HG03457 (cell line): Measurements from ENCODE around the gene PI4KA.
"Not testable (repeated sequence)": the region's sequence is repeated elsewhere in the genome, so short reads cannot be mapped to it uniquely, and the experiment has no call there.

Source experiments
- ATAC-seq: cut with Tn5 transposase; IDR thresholded peaks from one replicate; pipeline ENCODE4 v1.9.1; 2021; ENCODE audit warnings: moderate number of reproducible peaks; ENCODE audit not compliant: unreplicated experiment

The PI4KA gene

DNA sequence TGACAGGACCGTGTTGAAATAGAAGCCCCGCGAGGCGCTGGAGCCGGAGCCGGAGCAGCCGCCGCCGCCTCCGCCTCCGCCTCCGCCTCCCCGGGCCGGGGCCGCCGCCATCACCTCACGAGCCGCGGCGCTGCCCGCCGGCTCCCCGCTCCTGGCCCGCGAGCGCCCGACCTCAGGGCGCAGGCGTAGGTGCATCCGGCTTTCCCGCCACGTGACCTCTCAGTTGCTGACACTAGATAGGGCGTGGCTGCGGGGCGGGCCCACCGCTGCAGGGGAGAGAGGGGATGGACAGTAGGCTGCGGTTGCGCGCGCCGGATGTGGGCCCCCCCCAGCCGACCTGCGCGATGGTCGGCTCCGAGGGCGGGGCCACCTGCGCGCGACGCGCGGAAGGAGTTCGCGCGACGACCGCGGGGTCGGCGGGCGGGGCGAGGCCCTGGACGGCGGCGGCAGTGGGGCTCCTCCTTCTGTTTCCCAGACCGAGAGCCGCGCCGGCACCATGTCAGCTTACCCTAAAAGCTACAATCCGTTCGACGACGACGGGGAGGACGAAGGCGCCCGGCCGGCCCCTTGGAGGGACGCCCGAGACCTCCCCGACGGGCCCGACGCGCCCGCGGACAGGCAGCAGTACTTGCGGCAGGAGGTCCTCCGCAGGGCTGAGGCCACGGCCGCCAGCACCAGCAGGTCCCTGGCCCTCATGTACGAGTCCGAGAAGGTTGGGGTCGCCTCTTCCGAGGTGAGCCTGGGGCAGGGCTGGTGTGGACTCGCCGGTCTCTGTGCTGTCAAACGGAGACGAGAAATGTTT is at the start of gene PI4KA, which contains the start of gene SNAP29:
Gene PI4KA, minus strand, starts transcription at position 197 of the 802 bp plus-strand sequence. Its CDS starts 86 bp downstream, at position 111.
Gene SNAP29, plus strand, starts transcription at position 393 of the 802 bp plus-strand sequence. Its CDS starts 104 bp downstream, at position 497.
- peak; percentile 83 for ATAC-seq

DNA sequence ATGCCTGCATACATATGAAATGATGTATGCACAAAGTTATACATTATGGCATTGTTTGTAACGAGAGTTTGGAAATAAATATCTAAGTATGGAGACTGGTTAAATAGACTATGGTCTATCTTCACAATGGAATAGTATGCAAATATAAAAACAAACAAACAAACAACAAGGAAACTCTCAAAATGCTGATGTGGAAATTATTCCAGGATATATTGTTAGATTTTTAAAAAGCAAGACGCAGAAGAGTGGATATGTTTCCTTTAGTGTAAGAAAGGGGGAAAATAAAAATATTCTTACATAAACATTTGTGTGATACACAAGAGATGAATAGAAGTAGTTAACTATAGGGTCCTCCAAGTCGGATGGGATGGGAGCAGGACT is 47.8 kb upstream of the PI4KA start:
- no peak for ATAC-seq

DNA sequence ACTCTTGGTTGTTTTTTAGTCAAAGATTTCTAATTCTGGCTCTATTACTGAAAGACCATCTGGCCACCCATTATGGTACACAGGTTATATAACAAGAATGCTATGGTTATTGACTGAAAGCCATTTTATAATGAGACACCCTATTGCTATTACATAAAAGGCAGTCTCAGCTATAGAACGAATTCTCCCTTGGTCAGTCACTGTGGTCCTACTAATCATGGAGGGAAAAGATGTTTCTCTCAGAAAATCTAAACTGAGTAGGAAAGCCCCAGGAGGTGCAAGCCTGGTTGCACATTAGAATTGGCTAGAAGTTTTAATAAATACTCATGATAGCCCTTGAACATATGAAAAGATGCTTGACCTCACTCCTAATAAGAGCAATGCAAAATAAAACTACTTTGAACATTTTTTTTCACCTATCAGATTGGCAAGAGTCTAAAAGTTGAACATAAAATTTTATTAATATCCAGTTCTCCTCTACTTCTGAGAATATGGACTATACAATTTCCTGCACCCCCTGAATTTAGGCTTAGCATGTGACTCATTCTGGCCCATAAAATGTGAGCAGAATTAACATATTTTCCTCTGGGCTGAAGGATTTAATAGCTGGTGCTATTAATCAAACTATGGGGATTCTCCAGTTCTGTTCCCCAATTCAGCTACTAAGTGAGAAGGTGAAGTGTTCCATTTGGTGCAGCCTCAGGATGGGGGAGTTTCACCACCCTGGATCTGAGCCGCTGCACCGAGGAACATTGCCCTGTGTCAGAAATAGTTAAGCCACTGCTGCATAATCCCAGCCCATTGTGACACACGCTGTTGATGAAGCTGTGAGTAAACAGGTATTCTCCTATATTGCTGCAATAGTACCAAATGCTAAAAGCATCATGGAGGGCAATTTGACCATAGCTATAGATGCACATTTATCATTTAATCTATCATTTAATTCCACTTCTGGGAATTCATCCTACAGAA is 47.1 kb upstream of the PI4KA start:
- no peak for ATAC-seq

DNA sequence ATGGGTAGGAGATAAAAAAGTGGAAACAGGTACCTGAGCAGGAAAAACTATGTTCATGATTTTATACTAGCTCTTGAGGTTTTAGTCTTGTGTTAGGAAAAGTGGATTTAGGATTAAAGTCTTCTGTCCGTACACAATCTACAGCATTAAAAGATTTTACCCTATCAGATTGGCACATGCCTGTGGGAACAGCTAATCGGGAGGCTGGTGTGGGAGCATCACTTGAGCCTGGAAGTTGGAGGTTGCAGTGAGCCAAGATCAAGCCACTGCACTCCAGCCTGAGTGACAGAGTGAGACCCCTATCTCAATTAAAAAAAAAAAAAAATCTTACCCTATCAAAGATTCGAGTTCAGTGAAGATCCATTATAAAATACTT is 46.4 kb upstream of the PI4KA start:
- ATAC-seq = no peak

DNA sequence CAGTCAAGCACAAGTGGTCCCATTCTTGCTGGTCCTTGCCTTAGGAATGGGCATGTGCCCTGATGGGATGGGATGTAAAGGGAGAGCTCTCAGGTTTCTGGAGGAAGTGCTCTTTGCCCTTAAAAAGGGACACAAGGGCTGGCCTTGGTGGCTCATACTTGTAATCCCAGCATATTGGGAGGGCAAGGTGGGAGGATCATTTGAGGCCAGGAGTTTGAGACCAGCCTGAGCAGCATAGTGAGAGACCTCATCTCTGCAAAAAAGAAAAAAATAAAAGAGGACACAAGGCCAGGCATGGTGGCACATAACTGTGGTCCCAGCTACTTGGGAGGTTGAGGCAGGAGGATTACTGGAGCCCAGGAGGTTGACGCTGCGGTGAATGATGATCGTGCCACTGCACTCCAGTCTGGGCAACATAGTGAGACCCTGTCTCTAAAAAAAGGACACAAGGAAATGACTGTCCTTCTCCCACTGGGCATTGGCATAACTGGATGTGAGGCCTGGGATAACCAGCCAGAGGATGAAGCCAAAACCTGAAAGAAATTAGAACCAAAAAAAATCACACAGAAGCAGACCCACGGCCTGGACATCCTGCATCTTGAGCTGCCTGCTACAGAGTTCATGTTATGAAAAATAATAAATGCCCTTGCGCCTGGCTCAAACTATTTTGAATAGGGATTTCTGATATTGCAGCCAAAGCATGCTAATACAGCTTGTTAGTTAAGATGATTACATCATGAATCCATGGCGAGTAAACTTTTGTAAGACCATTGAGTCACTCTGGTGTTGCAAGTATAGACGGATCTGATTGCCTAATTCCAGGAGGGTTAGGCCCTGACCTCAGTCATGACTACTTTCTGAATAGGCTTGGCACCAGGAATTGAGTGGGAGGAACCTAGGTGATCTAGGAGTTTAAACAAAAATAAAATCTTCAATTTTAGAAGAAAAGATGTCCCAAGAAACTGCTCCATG is 45.7 kb upstream of the PI4KA start:
- ATAC-seq = no peak

DNA sequence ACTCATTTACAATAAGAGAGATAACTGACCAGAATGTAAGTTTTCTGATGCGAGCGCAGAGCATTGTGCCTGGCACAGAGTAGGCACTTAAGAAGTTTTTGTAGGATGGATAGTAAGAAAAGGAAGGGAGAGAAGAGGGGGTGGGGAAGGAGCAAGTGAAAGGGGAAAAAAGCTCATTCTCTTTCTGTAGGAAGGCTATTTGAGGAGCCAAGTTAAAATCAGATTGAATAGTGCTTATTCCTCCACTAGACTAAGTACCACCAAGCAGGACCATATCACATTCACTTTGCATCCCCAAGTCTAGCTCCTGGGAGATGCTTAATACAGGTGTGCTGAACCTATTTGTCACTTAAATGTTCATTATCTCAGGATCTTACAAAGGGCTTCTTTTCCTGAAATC is 44.5 kb upstream of the PI4KA start:
- ATAC-seq = no peak

DNA sequence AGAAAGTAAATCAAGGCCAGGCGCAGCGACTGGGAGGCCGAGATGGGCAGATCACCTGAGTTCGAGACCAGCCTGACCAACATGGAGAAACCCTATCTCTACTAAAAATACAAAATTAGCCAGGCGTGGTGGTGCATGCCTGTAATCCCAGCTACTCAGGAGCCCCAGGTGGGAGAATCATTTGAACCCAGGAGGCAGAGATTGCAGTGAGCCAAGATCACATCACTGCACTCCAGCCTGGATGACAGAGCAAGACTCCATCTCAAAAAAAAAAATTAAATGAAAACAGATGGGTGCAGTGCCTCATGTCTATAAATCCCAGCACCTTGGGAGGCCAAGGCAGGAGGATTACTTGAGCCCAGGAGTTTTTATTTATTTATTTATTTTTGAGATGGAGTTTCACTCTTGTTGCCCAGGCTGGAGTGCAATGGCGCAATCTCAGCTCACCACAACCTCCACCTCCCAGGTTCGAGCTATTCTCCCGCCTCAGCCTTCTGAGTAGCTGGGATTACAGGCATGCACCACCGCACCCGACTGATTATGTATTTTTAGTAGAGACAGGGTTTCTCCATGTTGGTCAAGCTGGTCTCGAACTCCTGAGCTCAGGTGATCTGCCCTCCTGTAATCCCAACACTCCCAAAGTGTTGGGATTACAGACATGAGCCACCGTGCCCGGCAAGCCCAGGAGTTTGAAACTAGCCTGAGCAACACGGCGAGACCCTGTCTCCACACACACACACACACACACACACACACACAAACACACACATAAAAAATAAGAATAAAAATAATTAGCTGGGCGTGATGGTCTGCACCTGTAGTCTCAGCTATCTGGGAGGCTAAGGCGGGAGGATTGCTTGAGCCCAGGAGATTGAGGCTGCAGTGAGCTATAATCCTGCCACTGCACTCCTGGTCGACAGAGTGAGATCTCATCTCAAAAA is 42.8 kb upstream of the PI4KA start:
- ATAC-seq = not testable (repeated sequence)

DNA sequence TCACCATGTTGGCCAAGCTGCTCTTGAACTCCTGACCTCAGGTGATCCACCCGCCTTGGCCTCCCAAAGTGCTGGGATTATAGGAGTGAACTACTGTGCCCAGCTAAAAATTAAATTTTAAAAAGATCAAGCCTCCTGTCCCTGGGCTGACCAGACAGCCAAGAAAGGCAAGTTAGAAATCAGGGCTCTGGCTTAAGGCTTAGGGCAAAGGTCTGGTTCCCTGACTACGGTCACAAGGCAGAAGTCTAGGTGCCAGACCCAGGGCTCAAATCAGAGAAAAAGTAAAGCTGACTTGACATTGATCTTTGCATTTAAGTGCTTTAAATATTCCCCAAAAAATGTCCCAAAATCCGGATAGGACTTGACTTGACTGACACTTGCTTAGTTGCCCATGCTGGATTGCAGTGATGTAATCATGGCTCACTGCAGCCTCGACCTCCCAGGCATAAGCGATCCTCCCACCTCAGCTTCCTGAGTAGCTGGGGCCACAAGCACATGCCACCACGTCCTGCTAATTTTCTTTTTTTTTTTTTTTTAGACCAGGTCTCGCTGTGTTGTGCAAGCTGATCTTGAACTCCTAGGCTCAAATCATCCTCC is 41.3 kb upstream of the PI4KA start:
- no peak for ATAC-seq

DNA sequence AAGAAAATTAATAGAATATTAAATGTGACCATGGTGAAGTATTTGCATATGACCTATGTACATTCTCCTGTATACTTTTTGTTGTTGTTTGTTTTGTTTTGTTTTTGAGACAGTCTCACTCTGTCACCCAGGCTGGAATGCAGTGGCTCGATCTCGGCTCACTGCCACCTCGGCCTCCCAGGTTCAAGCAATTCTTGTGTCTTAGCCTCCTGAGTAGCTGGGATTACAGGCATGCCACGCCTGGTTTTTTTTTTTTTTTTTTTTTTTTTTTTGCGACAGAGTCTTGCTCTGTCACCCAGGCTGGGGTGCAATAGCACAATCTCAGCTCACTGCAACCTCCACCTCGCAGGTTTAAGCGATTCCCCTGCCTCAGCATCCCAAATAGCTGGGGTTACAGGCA is 39.1 kb upstream of the PI4KA start:
- ATAC-seq = not testable (repeated sequence)

DNA sequence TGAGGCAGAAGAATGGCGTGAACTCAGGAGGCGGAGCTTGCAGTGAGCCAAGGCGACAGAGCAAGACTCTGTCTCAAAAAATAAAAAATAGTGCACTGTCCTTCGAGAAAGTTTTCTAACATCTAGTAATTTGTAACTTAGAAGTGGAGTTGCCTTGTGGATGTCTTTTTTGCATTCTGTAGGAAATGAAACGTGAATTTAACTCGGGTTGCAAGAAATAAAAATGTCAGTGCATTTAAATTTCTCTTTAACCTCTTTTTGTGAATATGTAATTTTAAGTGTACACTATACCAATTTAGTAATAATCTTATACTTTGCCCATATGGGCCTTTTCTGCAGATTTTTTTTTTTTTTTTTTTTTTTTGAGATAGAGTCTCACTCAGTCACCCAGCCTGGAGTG is 32.4 kb upstream of the PI4KA start:
- ATAC-seq = no peak

DNA sequence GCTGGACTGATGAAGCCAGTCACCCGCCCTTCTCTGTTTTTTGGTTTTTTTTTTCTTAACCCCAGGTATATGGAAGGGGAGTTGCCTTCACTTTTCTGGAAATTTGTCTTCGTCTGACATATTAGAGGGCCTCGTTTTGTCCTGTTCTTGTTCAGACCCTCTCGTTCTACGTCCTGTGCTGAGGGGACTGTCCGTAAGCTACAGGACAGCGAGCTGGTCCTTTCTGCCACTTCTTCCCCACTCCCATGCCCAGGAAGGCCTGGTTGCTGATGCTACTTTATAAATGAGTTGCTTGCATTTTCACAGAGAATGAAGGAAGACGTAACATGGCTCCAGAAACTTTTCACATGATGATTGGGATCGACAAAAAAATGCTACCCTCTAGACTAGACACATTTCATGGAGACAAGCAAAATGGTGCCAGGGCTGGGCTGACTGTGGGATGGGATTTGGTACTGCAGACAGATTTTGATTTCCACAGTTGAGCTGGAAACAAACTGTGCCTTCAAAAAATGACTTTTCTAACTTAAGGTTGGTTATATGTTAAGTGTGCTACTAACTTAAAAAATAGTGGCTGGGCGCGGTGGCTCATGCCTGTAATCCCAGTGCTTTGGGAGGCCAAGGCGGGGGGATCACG is 31.4 kb upstream of the PI4KA start:
- ATAC-seq = no peak

DNA sequence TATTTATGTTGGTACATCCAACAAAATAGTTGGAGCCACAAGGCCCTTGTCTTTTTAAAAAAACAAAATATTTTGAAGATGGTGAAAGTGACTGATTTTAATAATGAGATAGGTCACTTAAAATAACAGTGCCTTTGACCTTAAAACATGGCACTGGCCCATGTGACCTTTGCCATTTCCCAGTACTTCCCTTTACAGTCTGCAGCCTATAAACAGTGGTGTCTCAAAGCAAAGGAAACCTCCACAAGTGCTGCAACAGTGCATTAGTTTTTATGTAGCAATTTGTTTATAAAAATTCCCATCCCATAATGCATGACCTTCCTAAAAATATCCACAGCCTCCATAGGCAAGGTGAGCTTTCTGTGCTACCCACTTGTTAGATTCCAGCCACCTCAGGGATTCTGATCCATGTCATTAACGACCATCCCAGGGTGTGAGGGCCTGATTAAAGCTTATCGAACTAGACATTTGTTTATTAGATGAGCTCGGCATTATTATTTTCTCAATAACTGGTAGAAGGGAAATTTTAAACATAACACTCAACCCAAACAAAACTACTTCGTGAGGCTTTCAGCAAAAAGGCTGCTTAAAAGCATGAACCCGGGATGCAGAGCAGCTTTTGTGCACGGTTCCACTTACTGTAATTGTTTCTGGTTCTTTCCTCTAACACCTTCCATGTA is 30.6 kb upstream of the PI4KA start:
- ATAC-seq = no peak

DNA sequence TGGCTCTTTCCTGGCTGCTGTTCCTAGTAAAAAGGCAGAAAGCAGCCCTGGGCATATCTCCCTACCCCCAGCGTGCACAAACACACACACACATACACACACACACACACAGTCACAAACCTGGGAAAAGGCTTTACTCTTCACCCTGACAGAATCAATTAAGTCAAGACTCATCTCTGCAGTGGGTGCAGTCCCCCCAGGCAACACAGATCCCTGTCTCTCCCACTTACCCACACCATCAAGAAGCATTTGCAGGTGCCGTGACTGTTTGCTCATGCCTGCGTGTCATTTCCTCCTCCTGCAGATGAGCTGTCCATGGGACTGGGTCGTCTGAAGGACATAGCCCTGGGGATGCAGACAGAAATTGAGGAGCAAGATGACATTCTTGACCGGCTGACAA is 28.8 kb upstream of the PI4KA start:
- no peak for ATAC-seq

DNA sequence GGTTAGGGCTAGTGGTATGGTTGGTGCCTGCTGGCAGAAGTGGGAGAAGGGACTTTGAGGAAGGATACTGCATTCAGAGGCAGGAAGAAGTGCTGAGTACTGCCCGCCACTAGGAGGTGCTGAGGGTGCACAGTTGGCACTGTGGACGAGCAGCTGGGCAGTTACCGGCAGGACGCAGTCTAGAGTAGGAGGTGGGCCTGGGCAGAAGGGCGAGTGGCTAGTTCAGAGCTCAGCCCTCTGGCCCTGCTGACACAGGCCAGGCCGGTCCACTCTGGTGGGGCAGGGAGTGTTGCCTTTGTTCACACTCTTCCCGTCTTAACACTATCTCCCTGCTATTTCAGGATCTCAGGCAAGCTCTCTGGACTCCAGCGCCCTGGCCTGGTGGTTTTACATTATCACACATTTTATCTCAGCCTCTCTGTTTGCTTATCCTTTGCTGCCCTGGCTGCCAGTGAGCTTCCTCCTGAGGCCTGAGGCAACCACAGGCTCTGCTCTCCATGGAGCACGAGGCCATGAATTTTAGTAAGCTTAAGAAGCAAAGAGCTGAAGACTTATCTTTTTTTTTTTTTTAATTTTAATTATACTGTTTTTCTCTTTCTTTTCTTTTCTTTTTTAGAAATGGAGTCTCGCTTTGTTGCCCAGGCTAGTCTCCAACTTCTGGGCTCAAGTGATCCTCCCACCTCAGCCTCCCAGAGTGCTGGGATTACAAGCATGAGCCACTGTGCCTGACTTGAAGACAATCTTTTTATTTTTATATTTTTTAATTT is 27.1 kb upstream of the PI4KA start:
- ATAC-seq = no peak

DNA sequence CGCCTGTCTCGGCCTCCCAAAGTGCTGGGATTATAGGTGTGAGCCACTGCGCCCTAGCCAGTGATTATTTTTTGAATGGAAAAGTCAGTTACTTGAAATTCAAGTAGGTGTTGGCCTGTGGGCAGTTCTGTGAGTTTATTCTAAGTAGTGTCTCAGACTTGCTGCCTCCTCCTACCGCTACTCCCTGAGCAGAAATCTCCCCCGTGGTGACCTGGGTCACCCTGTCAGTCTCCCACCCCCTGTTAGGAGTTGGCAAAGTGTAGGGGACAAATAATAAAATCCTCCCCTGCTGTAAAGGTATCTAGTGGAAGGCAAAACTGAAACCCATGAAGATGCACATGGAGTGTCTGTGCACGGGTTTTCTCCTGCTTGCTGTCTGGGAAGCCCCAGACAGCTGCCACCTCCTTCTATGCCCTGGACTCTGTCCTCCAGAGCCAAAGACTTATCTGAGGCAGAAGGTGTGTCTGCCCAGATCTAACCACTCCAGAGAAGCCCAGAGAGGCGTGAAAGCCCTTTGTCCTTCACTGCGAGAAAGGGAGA is 26.5 kb upstream of the PI4KA start:
- ATAC-seq = no peak

DNA sequence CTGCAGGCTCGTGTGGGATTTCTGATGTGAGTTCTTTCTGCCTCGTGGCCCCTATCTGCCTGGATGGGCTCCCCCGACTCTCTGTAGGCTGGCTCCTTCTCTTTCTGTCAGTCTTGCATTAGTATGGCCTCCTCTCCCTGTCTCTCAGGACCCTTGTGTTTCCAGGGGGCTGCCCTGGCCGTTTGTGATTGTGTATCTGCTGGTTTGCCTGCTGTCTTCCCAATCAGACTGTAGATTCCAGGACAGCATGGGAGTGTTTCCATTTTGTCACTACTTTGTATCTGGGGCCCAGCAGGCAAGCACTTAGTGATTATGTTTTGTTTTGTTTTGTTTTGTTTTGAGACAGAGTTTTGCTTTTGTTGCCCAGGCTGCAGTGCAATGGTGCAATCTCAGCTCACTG is 25.8 kb upstream of the PI4KA start:
- no peak for ATAC-seq

DNA sequence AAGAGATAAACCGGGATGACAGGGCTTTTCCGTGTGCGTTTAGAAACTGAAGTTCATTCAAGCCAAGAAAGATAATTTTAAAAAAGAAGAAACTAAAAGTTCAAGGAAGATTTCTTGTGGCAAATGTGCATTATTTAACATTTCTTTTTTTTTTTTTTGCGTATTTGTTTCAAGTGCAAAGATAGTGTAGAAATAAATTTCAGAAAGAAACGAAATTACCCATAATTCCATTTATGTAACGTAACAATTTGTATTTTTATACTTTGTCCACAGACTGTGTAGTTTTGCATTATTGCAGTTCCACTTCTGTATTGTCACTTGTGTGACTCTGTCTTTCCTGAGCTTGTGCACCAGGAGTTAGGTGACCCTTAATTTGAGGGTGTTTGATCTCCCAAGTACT is 24.2 kb upstream of the PI4KA start:
- no peak for ATAC-seq
